Endothelial cell of umbilical vein (primary cell): ENCODE results near the gene TMEM164. TPM values are rescaled to one million over a fixed set of nuclear protein-coding genes. Genes with fewer than 3 reads are reported as not detected.

Source experiments
- BruUV-seq: library from RNA; stranded (reverse); fragments of 400-500 nt; replicated peaks from 2 replicates; lab custom pipeline; 2021; lab: Mats Ljungman, UMichigan
- CTCF ChIA-PET: fragments of 300-600, 350-600 bp; sonication (Branson Sonifier 250); formaldehyde crosslinking; loops from one replicate; lab custom pipeline; 2021; ENCODE audit warnings: antibody characterized with exemption, inconsistent platforms; lab: Charles Lee
- POLR2A ChIA-PET: fragments of 300-600, 350-600 bp; sonication (Branson Sonifier 250); formaldehyde crosslinking; loops from one replicate; lab custom pipeline; 2021; ENCODE audit warnings: antibody characterized with exemption, inconsistent platforms; lab: Charles Lee
- DNase-seq: peaks from one replicate; pipeline ENCODE4 v3.0.0-alpha.2; 2011; ENCODE audit warnings: low read depth, low spot score
- FAIRE-seq: peaks from 2 replicates; lab custom pipeline; 2011; peaks lifted over from hg19 to GRCh38; lab: Jason Lieb, UNC
- H2AFZ ChIP-seq: 2 replicates; pipeline ENCODE4 v1.6.0; 2012; ENCODE audit warnings: low read depth, low read length, control low read depth, inconsistent platforms
- H3K27ac ChIP-seq: 2 replicates; pipeline ENCODE4 v1.5.1; 2011; ENCODE audit warnings: low read depth, mild to moderate bottlenecking, control low read depth, low read length, moderate library complexity; ENCODE audit not compliant: insufficient read depth
- H3K27me3 ChIP-seq, 2 experiments: 2 replicates each; pipeline versions ENCODE4 v1.6.0 to v1.6.1; 2011; ENCODE audit warnings: low read length in 2 of 2, mixed read lengths in 1 of 2; ENCODE audit not compliant: control insufficient read depth in 2 of 2, insufficient read depth in 2 of 2
- H3K36me3 ChIP-seq, 2 experiments: 2 replicates in 1 of 2; 3 replicates in 1 of 2; pipeline ENCODE4 v1.5.1; 2011; ENCODE audit warnings: low read length in 2 of 2, mild to moderate bottlenecking in 1 of 2, moderate library complexity in 1 of 2; ENCODE audit not compliant: control insufficient read depth in 2 of 2, insufficient read depth in 2 of 2; ENCODE audit errors: extremely low read depth in 1 of 2
- H3K4me1 ChIP-seq: 3 replicates; pipeline ENCODE4 v1.5.1; 2011; ENCODE audit warnings: mild to moderate bottlenecking, low read length; ENCODE audit not compliant: control insufficient read depth, insufficient read depth; ENCODE audit errors: extremely low read depth
- H3K4me2 ChIP-seq: 2 replicates; pipeline ENCODE4 v1.6.1; 2011; ENCODE audit warnings: low read length, control low read depth, mixed read lengths; ENCODE audit not compliant: insufficient read depth
- H3K4me3 ChIP-seq, 3 experiments: fragments of 200-600 bp in 1 of 3; sonication (generic), shearing (Covaris generic) in 1 of 3; replicated peaks in 1 of 3; 2 replicates each; pipeline ENCODE4 v1.5.1; 2011 to 2016; ENCODE audit warnings: control low read depth in 3 of 3, low read length in 3 of 3, mild to moderate bottlenecking in 2 of 3, inconsistent platforms in 1 of 3, low read depth in 1 of 3, moderate library complexity in 1 of 3; ENCODE audit not compliant: insufficient read depth in 1 of 3
- H3K79me2 ChIP-seq: 2 replicates; pipeline ENCODE4 v1.6.0; 2012; ENCODE audit warnings: low read length, inconsistent platforms; ENCODE audit not compliant: control insufficient read depth, insufficient read depth
- H3K9ac ChIP-seq: replicated peaks from 2 replicates; pipeline ENCODE3; 2011; ENCODE audit warnings: low read length, control low read depth; ENCODE audit not compliant: insufficient read depth; ENCODE audit errors: extremely low read depth
- H3K9me1 ChIP-seq: replicated peaks from 3 replicates; pipeline ENCODE4 v1.6.0; 2011; ENCODE audit warnings: mild to moderate bottlenecking, low read length; ENCODE audit not compliant: control insufficient read depth, insufficient read depth; ENCODE audit errors: extremely low read depth
- H3K9me3 ChIP-seq: replicated peaks from 2 replicates; pipeline ENCODE4 v1.5.1; 2012; ENCODE audit warnings: low read length, inconsistent platforms; ENCODE audit not compliant: control insufficient read depth, insufficient read depth
- H4K20me1 ChIP-seq: replicated peaks from 2 replicates; pipeline ENCODE3; 2011; ENCODE audit warnings: mild to moderate bottlenecking, low read length; ENCODE audit not compliant: control insufficient read depth, insufficient read depth; ENCODE audit errors: extremely low read depth
- EZH2 ChIP-seq: IDR thresholded peaks from 2 replicates; pipeline ENCODE4 v1.6.1; 2012; ENCODE audit warnings: borderline replicate concordance, low read depth, mild to moderate bottlenecking, moderate library complexity, low read length, inconsistent platforms; ENCODE audit not compliant: severe bottlenecking
- FOS ChIP-seq: IDR thresholded peaks from 2 replicates; pipeline ENCODE4 v1.6.1; 2011; ENCODE audit warnings: mild to moderate bottlenecking, low read length, moderate library complexity, borderline replicate concordance; ENCODE audit not compliant: insufficient read depth
- GATA2 ChIP-seq: IDR thresholded peaks from 2 replicates; pipeline ENCODE4 v1.7.0; 2011; ENCODE audit warnings: low read depth, mild to moderate bottlenecking, moderate library complexity, mixed read lengths, low read length; ENCODE audit not compliant: insufficient read length, insufficient read depth
- JUN ChIP-seq: IDR thresholded peaks from 2 replicates; pipeline ENCODE4 v1.6.1; 2011; ENCODE audit warnings: borderline replicate concordance, low read depth; ENCODE audit not compliant: insufficient read length, insufficient read depth
- MYC ChIP-seq: IDR thresholded peaks from one replicate; pipeline ENCODE4 v1.6.1; 2011; ENCODE audit warnings: mild to moderate bottlenecking, low read depth, low read length
- POLR2A ChIP-seq: IDR thresholded peaks from 2 replicates; pipeline ENCODE4 v1.6.1; 2012; ENCODE audit warnings: low read depth, mild to moderate bottlenecking, control low read depth, low read length
- POLR2AphosphoS5 ChIP-seq: IDR thresholded peaks from 2 replicates; pipeline ENCODE4 v1.6.1; 2012; ENCODE audit warnings: low read depth, mild to moderate bottlenecking, control low read depth, low read length, moderate library complexity; ENCODE audit not compliant: insufficient read depth
- dilution Hi-C: fragments of 300-500 bp; cut with MboI; formaldehyde crosslinking; loops from one replicate; pipeline ENCODE4 v1.15.0; 2019; ENCODE audit warnings: low sequenced_read_pairs; ENCODE audit not compliant: extremely low pct_ligation_motif_present
- intact Hi-C: fragments of 100-400 bp; cut with micrococcal nuclease; formaldehyde crosslinking; loops from one replicate; pipeline ENCODE4 v1.10.0; 2022
- polyA plus RNA-seq, 4 experiments: library from polyadenylated mRNA; depleted of rRNA in 3 of 4; stranded (reverse) in 3 of 4; unstranded in 1 of 4; fragments of >200 nt; gene quantifications; 2 replicates each; pipeline versions ENCODE4 v1.2.1 to v1.2.3, GENCODE V29; 2011 to 2012; ENCODE audit warnings: missing spikeins in 1 of 4
- total RNA-seq: library from RNA; stranded (reverse); gene quantifications from 2 replicates; pipeline ENCODE4 v1.2.3, GENCODE V29; 2021
- TF ChIP-seq, protein P1 (sequence below): IDR thresholded peaks from 2 replicates; pipeline ENCODE4 v1.6.1; 2011; ENCODE audit not compliant: insufficient read depth, insufficient read length
- TF ChIP-seq, protein P2 (sequence below), 2 donors: IDR thresholded peaks; 1 replicate in 1 of 2; 2 replicates in 1 of 2; pipeline ENCODE4 v1.5.1; 2011; ENCODE audit warnings: low read length in 2 of 2, mild to moderate bottlenecking in 2 of 2, moderate library complexity in 2 of 2, control low read depth in 1 of 2, inconsistent platforms in 1 of 2, low read depth in 1 of 2; ENCODE audit not compliant: insufficient read depth in 1 of 2; ENCODE audit errors: extremely low read depth in 1 of 2

The TMEM164 gene
- total and polyA plus RNA-seq, 2 donors (not counting 3 experiments of a cell fraction or from before 2014, with no cell fraction given), result 12.8 to 22.2 TPM

DNA sequence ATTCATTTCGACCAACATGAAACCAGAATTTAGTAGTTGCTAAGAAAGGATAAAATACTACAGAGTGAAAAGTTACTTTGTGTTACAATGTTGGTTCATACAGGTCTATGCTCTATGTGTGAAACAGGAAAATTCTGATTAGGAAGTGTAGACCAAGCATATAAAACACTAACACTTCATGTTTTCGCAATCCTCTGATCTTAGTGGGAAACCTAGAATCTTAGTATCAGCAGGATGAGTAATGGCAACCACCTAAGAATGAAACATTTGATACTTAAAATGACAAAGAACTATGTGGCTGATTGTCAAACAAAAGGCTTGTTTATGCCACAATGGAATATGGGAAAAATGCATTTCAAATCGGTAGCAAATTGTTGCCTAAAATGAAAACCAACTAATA lies 198.9 kb downstream of the TMEM164 start:
- Histone ChIP-seq H3K36me3 (no peaks in the 10 kb centered on the region), H3K4me2 (no peak overlapping the region), H3K79me2 (no peaks in the 10 kb centered on the region), H3K9me3 (no peaks in the 10 kb centered on the region), H4K20me1 (no peaks in the 10 kb centered on the region), H3K27ac (no peak overlapping the region), H3K9me1 (no peaks in the 10 kb centered on the region), H3K27me3 (no peaks in the 10 kb centered on the region), H3K4me3 (no peak overlapping the region), H3K9ac (no peak overlapping the region), H2AFZ (no peak overlapping the region), H3K4me1 (no peaks in the 10 kb centered on the region)
- BruUV-seq, result no TSS peak
- FAIRE-seq (peak; percentile 68), DNase-seq (no peak)
- CTCF ChIA-PET, result no interaction called here
- dilution Hi-C loops, result no loop called here
- TF ChIP-seq POLR2A (no peak), EZH2 (no peak), FOS (no peak), MYC (no peak), GATA2 (no peak), JUN (no peak), POLR2AphosphoS5 (no peak)
- TF ChIP-seq, protein P1, sequence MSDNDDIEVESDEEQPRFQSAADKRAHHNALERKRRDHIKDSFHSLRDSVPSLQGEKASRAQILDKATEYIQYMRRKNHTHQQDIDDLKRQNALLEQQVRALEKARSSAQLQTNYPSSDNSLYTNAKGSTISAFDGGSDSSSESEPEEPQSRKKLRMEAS, result no peak
- TF ChIP-seq, protein P2, sequence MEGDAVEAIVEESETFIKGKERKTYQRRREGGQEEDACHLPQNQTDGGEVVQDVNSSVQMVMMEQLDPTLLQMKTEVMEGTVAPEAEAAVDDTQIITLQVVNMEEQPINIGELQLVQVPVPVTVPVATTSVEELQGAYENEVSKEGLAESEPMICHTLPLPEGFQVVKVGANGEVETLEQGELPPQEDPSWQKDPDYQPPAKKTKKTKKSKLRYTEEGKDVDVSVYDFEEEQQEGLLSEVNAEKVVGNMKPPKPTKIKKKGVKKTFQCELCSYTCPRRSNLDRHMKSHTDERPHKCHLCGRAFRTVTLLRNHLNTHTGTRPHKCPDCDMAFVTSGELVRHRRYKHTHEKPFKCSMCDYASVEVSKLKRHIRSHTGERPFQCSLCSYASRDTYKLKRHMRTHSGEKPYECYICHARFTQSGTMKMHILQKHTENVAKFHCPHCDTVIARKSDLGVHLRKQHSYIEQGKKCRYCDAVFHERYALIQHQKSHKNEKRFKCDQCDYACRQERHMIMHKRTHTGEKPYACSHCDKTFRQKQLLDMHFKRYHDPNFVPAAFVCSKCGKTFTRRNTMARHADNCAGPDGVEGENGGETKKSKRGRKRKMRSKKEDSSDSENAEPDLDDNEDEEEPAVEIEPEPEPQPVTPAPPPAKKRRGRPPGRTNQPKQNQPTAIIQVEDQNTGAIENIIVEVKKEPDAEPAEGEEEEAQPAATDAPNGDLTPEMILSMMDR (IDR thresholded peaks at IDR 0.05; ENCODE audit: extremely low read depth in 1 of 2, insufficient read depth in 1 of 2, low read depth in 1 of 2, low read length in 2 of 2), result no peak
- intact Hi-C loops, result no loop called here
- POLR2A ChIA-PET, result no interaction called here
